Mesothelial cell of epicardium (in vitro differentiated cells): ENCODE measurements around the gene PSMC5. TPM values are rescaled to one million over a fixed set of nuclear protein-coding genes. Genes with fewer than 3 reads are reported as not detected.
"Not testable (repeated sequence)": the region's sequence is repeated elsewhere in the genome, so short reads cannot be mapped to it uniquely, and the experiment has no call there.

Experiments used
- DNase-seq, 2 experiments: peaks; one replicate each; pipeline ENCODE4 v3.0.0; 2021; ENCODE audit warnings: low spot score in 2 of 2; ENCODE audit not compliant: unreplicated experiment in 2 of 2
- H3K27ac Mint-ChIP-seq: 2 replicates; pipeline ENCODE4 v1.8.0; 2021; ENCODE audit warnings: mixed read lengths
- H3K27me3 Mint-ChIP-seq: 2 replicates; pipeline ENCODE4 v1.8.0; 2021; ENCODE audit warnings: low read depth, mixed read lengths
- H3K36me3 Mint-ChIP-seq: 2 replicates; pipeline ENCODE4 v1.8.0; 2021; ENCODE audit warnings: mixed read lengths
- H3K4me1 Mint-ChIP-seq: 2 replicates; pipeline ENCODE4 v1.8.0; 2021; ENCODE audit warnings: mixed read lengths
- H3K4me3 Mint-ChIP-seq: 2 replicates; pipeline ENCODE4 v1.8.0; 2021; ENCODE audit warnings: mild to moderate bottlenecking, moderate library complexity, mixed read lengths
- H3K9me3 Mint-ChIP-seq: 2 replicates; pipeline ENCODE4 v1.8.0; 2021; ENCODE audit warnings: mixed read lengths
- total RNA-seq: library from RNA; stranded (reverse); gene quantifications from 3 replicates; pipeline ENCODE4 v1.2.1, GENCODE V29; 2021
- TF ChIP-seq, protein P1 (sequence below): fragments of 200-600 bp; sonication (generic); IDR thresholded peaks from one replicate; pipeline ENCODE4 v1.5.0; 2021; ENCODE audit warnings: antibody characterized with exemption; ENCODE audit not compliant: unreplicated experiment

PSMC5 gene
- total RNA-seq, 1 donor from 2014 or later: 76.5 TPM

- TF ChIP-seq, protein P1, sequence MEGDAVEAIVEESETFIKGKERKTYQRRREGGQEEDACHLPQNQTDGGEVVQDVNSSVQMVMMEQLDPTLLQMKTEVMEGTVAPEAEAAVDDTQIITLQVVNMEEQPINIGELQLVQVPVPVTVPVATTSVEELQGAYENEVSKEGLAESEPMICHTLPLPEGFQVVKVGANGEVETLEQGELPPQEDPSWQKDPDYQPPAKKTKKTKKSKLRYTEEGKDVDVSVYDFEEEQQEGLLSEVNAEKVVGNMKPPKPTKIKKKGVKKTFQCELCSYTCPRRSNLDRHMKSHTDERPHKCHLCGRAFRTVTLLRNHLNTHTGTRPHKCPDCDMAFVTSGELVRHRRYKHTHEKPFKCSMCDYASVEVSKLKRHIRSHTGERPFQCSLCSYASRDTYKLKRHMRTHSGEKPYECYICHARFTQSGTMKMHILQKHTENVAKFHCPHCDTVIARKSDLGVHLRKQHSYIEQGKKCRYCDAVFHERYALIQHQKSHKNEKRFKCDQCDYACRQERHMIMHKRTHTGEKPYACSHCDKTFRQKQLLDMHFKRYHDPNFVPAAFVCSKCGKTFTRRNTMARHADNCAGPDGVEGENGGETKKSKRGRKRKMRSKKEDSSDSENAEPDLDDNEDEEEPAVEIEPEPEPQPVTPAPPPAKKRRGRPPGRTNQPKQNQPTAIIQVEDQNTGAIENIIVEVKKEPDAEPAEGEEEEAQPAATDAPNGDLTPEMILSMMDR: no peak
- Mint-ChIP-seq H3K4me1 (no peaks in the 10 kb centered on the region), H3K36me3 (peaks cover 11% of the 10 kb centered on the region), H3K9me3 (no peaks in the 10 kb centered on the region), H3K4me3 (no peak overlapping the region), H3K27me3 (no peaks in the 10 kb centered on the region), H3K27ac (no peak overlapping the region)
- DNase-seq: no peak
These were observed 41.1 kb upstream of the PSMC5 start for GRCh38 chr17:63786117-63786516.

DNA sequence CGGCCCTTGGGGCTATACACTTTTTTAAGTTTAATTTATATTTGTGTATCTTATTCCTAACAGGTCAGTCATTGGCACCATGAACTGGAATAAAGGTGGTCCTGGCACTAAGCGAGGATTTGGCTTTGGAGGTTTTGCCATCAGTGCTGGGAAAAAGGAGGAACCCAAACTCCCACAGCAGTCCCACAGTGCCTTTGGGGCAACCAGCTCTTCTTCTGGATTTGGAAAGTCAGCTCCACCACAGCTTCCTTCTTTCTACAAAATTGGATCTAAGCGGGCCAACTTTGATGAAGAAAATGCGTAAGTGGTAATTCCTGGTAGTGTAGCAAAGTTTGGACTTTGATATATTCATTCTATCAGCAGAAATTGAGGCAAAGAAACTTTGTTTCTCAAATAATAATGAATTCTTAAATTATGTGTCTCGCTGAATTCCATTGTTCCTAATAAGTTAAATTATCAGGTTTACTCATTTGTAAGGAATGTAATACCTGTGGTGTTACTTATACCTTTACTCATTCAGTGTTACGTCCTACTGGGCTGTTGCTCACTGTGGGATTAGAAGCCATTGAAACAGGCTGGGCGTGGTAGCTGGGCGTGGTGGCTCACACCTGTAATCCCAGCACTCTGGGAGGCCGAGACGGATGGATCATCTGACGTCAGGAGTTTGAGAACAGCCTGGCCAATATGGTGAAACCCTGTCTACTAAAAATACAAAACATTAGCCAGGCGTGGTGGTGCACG is 40.1 kb upstream of the PSMC5 start:
- Mint-ChIP-seq H3K4me3 (no peak overlapping the region), H3K27ac (no peak overlapping the region), H3K4me1 (no peaks in the 10 kb centered on the region), H3K27me3 (no peaks in the 10 kb centered on the region), H3K9me3 (no peaks in the 10 kb centered on the region), H3K36me3 (peaks cover 10% of the 10 kb centered on the region)
- TF ChIP-seq, protein P1: no peak
- DNase-seq: no peak

DNA sequence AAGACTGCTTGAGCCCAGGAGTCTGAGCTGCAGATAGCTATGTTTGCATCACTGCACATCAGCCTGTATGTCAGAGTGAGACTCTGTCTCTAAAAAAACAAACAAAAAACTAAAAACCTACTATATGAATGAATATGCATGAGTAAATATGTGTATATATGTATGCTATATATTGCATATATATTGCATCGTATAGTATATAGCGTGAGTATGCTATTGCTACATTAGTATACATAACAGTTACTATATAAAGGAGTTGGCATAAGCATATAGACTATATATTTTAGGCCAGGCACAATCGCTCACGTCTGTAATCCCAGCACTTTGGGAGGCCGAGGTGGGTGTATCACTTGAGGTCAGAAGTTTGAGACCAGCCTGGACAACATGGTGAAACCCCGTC is 37.2 kb upstream of the PSMC5 start:
- Mint-ChIP-seq H3K27me3 (no peaks in the 10 kb centered on the region), H3K9me3 (no peaks in the 10 kb centered on the region), H3K27ac (no peak overlapping the region), H3K4me1 (no peaks in the 10 kb centered on the region), H3K4me3 (no peak overlapping the region), H3K36me3 (peaks cover 30% of the 10 kb centered on the region)
- TF ChIP-seq, protein P1: no peak
- no peak for DNase-seq

DNA sequence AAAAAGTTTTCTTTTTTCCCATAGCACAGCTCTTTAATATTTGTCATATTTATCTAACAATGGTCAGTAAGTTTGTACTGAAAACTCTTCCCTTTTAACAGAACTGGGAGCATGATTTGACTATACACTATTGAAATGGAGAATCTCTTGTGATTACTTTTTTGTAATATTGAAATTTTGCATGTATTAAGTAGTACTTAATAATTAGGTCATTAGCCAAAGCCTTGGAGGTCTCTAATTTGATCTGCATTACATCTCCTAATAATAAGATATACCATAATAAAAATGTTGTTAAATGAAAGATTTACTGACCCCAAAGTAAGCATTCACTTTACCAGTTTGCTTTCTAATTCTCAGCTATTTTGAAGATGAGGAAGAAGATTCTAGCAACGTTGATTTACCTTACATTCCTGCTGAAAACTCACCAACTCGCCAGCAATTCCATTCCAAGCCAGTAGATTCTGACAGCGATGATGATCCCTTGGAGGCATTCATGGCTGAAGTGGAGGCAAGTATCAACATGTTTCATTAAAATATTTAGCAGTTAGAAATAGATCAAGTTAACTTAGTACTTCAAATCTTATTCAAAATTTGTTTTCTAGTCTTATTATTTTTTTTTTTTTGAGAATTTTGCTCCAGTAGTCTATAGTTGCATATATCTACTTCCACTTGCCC is 35.0 kb upstream of the PSMC5 start:
- Mint-ChIP-seq H3K4me3 (no peak overlapping the region), H3K9me3 (no peaks in the 10 kb centered on the region), H3K27ac (peak overlapping the region; percentile 14), H3K36me3 (peaks cover 38% of the 10 kb centered on the region), H3K27me3 (no peaks in the 10 kb centered on the region), H3K4me1 (no peaks in the 10 kb centered on the region)
- TF ChIP-seq, protein P1: no peak
- DNase-seq: no peak

DNA sequence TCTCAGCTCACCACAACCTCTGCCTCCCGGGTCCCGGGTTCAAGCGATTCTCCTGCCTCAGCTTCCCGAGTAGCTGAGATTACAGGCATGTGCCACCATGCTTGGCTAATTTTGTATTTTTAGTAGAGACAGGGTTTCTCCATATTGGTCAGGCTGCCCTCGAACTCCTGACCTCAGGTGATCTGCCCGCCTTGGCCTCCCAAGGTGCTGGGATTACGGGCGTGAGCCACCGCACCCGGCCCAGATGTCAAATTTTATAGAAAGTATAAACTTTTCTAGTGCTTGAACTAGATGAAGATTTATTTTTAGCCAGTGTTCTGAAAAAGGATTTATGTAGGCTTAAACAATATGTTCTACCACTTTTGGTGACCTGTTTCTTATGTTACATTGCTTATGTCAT is 30.9 kb upstream of the PSMC5 start:
- not testable (repeated sequence) for H3K27me3 Mint-ChIP-seq, H3K4me3 Mint-ChIP-seq, H3K27ac Mint-ChIP-seq, DNase-seq, H3K9me3 Mint-ChIP-seq, H3K4me1 Mint-ChIP-seq
- H3K36me3 Mint-ChIP-seq: peaks cover 57% of the 10 kb centered on the region

- TF ChIP-seq, protein P1: no peak
- no peak for DNase-seq
- no peak overlapping the region for H3K4me3 Mint-ChIP-seq
- H3K27me3 Mint-ChIP-seq: no peaks in the 10 kb centered on the region
- H3K9me3 Mint-ChIP-seq: no peaks in the 10 kb centered on the region
- peaks cover 51% of the 10 kb centered on the region for H3K36me3 Mint-ChIP-seq
- no peaks in the 10 kb centered on the region for H3K4me1 Mint-ChIP-seq
- H3K27ac Mint-ChIP-seq: no peak overlapping the region
These were observed 28.6 kb upstream of the PSMC5 start for GRCh38 chr17:63798572-63799106.
